CD4-positive, alpha-beta T cell treated with Interleukin-15 for 4 hours (primary cell): ENCODE data around the gene ENOSF1.
"Not testable (repeated sequence)": the region's sequence is repeated elsewhere in the genome, so short reads cannot be mapped to it uniquely, and the experiment has no call there.

Experiments used
- DNase-seq: peaks from one replicate; pipeline ENCODE4 v3.0.0-alpha.2; 2020; ENCODE audit warnings: low spot score

Gene ENOSF1

GRCh38 chr18:706405-706804 lies 6.0 kb downstream of the ENOSF1 start:
- no peak for DNase-seq

DNA sequence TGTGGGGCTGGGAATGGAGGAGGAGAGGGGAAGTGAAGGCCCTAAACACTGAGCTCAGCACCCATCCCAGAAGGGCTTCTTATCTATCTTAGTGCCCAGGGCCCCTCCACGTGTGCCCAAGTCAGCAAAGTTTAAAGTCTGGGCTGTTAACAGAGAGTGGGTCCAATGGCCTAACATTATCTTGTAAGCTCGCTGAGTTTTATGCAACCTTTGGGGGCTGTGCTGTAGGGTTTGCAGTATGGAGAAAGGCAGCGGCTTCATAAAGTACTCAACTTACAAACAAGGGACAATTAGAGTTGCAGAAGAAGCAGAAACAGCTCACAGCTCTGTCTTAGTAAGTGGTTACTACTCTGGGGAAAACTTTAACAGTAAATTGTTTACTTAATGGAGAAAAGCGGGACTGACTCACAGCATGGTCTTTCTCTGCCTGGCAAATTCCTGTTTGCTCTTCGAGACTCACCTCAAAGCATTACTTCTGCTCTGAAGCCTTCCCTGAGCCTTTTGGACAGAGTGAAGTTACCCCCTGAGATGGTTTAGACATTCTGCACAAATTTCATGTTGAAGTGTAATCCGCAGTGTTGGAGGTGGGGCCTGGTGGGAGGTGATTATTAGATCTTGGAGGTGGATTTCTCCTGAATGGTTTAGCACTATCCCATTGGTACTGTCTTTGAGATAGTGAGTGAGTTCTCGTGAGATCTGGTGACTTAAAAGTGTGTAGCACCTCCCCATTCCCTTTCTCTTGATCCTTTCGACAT lies 9.0 kb downstream of the ENOSF1 start:
- no peak for DNase-seq

DNA sequence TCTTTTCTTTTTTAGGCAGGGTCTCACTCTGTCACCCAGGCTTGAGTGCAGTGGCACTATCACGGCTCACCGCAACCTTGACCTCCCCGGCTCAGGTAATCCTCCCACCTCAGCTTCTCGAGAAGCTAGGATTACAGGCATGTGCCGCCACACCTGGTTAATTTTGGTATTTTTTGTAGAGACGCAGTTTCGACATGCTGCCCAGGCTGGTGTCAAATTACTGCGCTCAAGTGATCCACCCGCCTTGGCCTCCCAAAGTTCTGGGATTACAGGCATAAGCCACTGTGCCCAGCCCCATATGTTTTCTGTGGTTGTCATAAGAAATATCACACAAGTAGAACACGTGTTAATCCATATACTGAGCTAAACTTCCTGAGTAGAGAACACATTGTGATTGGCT lies 14.6 kb downstream of the ENOSF1 start:
- no peak for DNase-seq

DNA sequence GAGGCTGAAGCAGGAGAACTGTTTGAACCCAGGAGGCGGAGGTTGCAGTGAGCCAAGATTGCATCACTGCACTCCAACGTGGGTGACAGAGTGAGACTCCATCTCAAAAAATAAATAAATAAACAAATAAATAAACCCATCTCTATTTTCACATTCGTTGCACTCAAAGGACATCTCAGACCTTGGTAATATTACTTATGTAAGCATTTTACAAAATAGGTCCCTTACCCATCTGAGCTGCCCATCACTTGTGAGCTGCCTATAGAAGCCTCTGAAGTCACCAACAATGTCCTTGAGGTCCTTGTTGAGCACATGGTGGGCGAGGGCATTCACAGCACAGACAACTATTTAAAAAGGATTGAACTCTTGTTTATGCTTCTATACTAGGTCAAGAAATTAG lies 15.4 kb downstream of the ENOSF1 start:
- no peak for DNase-seq

DNA sequence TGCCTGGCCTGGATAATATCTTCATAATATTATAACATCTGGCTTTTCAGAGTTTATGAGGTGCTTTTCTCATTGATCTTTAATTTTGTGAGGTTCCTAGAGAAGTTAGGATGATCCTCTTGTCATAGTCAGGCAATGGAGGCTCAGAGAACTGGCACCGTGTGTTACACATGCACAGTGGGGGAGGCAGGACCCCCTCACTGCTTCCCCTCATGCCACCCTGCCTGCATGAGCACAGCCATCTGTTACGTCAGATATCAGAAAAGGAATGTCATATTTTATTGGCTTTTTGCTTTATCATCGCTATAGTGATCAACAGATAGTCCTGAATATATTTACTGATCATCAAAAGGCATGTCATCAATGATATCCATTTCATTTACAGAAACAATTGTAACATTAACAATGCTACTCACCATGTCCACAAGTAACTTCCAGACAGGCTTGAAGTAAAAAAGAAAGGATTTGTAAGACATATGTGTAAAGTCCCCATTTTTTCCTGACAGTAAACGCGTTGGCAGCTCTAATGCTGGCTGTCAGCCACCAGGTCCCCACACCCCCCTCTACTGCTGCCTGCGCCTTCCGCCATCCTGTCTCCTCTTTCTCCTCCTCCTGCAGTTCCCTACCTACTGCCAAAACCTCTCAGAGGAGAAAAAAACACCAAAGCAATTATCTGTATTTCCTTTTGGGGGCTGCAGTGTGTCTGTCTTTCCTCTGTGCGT lies 18.8 kb downstream of the ENOSF1 start:
- no peak for DNase-seq

DNA sequence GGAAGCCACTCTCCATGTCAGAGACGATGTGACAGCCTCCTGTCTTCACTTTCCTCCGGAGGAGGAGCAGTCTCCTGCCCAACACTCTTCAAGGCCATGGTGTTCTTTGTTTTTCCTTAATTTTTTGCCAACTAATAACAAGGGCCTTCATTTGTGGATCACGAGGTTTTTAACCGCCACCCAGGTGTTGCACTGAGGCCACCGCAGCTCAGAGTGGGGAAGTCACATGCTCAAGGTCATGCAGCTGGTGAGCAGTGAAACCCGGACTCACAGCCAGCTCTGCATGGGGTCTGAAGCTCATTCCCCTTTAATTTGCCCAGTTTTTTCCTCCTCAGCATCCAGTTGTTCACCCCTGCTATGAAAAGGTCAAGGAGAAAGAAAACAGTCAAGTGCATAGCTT lies 19.6 kb downstream of the ENOSF1 start:
- DNase-seq = no peak

DNA sequence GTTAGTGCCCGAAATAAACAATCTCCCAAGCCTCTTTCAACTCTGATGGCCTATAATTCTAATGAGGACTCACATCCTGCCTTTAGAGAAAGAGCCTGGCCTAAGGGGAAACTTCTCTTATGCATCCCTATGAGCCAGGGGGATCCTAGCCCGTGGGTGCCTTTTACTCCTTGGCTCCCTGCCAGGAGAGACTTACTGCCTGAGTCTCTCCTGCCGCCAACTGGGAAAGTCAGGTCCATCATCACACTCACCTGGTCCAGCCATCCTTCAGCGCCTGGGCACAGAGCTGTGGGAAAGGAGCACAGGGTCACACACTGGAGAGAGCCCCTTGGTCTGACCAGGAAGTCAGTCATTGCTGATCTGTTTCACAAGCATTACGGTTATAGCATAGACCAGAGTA lies 24.1 kb downstream of the ENOSF1 start:
- no peak for DNase-seq

DNA sequence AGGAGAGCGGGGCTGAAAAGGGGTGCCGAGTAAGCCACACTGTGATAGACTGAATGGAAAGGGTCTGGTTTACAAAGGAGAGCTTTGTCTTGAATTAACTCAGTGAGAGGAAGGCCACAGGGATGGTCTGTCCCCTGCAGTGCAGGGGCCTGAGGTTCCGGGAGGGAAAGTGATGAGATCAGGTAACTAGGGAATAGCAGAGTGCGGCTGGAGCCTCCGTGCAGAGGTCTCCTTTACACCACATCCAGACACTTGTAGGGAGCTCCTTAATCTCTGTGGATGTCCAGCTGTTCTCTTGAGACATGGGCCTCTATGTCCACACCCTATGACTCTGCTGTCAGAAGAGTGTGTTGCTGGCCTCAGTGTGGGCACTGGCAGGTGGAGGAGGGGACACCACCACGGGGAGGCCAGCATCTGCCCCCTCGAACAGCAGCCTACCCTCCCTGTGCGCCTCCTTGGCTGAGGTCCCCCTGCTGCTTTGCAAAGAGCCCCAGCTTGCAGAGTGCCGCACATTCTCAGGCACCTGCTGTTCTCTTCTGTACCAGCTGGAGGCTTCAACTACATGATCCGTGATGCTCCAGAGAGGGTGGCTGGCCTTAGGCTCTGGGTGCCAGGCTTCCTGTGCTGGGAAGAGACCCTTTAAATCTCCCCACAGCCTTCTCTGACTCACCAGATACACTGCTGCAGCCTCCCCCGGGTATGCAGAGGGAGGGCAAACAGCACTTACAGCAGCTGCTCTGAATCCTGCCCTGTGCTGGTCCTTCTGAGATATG lies 25.9 kb downstream of the ENOSF1 start:
- no peak for DNase-seq

DNA sequence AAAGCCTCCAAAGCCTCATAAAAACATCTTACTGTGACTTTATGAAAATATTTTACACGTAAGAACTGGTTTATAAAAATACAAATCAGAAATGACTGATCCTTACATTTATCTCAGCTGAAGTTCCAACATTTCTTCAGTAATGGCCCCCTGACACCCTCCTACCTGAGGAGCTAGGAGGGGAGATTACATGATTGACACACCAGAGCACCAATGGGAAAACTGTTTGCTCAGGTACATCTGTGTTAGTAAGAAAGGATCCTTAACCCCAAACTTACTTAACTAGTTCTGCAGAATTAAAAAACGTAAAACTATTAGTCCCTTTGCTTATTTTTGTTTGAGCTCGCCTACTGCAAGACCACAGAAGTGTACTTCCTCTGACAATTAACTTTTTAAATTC lies 27.0 kb downstream of the ENOSF1 start:
- no peak for DNase-seq

DNA sequence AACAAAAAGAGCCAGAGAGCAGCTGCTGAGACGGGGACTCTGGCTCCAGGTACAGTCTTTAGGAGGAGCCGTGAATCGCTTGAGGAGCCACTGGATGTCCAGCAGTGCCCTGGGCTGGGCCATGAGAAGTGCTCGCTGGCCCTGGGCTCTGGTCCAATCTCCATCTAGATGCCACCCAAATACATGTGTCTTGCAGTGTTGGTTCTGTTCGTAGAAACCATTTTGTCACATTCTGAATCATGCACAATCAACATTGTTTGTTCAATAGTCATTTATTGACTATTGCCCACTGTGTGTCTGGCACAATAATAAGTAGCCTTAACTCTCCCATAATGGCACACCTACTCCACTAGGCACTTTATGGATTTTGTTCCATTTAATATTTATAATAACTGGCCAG lies 28.9 kb downstream of the ENOSF1 start:
- no peak for DNase-seq

DNA sequence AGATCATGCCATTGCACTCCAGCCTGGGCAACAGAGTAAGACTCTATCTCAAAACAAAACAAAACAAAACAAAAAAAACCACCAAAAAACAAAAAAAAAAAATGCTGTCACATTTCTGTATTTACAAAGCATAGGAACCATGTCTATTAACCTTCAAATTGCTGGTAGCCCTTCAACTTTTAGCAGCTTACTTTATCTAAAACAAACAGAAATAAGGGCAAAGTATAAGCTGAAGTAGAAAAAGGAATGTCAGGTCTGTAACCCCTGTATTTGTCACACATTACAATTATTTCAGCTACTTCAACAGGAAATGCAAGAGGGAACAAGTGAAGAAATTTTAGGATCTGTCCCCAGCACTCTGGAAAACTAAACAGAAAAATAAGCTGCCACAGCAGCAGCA lies 29.6 kb downstream of the ENOSF1 start:
- no peak for DNase-seq

DNA sequence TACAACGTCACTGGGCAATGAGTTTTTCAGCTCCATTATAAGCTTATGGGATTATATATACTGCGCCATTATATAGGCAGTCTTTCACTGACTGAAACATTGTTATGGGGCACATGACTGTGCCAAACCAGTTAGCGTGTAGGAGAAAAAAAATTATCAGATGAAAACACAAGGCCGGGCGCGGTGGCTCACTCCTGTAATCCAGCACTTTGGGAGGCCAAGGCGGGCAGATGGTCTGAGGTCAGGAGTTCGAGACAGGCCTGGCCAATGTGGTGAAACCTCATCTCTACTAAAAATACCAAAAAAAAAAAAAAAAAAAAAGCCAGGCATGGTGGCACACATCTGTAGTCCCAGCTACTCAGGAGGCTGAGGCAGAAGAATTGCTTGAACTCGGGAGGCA lies 30.0 kb downstream of the ENOSF1 start:
- not testable (repeated sequence) for DNase-seq

GRCh38 chr18:681985-682384 lies 30.4 kb downstream of the ENOSF1 start:
- DNase-seq = peak; percentile 27

- DNase-seq = no peak
Measured at GRCh38 chr18:680392-680791, 32.0 kb downstream of the ENOSF1 start.

- DNase-seq = no peak
Measured at GRCh38 chr18:679516-679915, 32.9 kb downstream of the ENOSF1 start.

- DNase-seq = no peak
Measured at GRCh38 chr18:678482-679182, 33.8 kb downstream of the ENOSF1 start.

DNA sequence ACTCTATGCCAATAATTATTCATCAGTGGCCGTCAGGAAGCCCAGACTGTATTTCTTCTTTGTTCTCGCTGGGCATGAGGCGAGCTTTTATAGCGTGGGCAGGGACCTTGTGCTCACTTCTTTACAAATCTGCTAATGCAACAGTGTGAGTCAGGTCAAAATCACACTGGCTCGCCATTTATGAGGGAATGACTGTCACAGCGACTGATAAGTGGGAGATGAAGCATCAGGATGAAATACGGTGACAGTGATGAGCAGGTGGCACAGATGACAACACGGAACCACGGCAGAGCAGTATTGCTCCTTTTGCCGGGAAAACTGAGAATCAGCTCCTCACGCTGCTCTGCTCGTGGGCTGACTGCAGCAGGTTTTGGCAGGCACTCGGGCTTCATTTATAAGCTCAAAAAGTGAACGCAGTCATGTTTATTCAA lies 34.5 kb downstream of the ENOSF1 start:
- DNase-seq = no peak

DNA sequence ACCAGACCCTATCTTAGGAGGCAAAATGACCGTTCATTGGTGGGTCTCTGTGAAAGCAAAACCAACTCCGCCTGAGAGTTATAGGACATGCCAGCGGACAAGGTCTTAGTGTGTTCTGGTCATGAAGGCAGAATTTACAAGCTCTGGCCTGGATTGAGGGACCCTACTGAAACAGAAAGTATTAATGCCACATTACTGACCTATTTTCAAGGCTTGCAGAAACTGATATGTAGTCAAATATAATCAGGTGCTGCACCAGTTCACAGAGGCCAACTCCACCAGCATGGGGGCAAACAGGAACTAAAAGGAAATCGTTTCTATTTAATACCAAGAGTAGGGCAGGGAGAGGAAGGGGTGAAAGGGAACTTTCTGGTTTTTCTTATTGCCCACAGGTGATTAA lies 35.3 kb downstream of the ENOSF1 start:
- DNase-seq = no peak

DNA sequence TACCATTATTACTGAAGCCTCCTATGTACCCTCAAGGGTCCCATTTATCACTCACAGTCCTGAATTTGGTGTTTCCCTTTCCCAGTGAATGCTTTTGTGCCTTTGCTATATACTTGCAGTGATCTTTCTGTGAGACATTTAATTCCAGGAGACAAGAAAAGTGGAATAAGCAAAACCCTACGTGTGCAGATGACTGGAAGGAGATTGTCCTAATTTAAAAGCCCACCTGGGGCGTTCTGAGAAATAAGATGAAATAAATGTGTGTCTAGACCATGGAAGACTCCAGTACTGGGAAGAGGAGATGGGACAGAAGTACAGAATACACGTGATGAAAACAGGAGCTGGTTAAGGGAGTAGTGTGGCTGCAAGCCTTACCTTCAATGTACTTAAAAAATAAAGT lies 35.7 kb downstream of the ENOSF1 start:
- DNase-seq = no peak

GRCh38 chr18:676069-676468 lies 36.4 kb downstream of the ENOSF1 start:
- no peak for DNase-seq

- DNase-seq = no peak
Measured at GRCh38 chr18:675307-675706, 37.1 kb downstream of the ENOSF1 start.

DNA sequence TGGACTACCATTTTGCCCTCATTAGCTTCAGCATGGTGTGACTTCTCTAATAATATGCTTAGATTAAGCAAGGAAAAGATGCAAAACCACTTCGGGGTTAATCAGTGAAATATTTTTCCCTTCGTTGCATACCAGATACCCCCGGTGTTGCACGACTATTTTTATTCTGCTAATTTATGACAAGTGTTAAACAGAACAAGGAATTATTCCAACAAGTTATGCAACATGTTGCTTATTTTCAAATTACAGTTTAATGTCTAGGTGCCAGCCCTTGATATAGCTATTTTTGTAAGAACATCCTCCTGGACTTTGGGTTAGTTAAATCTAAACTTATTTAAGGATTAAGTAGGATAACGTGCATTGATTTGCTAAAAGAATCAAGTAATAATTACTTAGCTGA lies 38.7 kb downstream of the ENOSF1 start:
- DNase-seq = no peak
